ENCODE data around the gene TMEM132E. TPM values are rescaled to one million over a fixed set of nuclear protein-coding genes. Genes with fewer than 3 reads are reported as not detected.

TMEM132E gene
- total RNA-seq, 6 experiments from 2014 or later = not detected

GRCh38 chr17:34668206-34668605 lies 88.8 kb downstream of the TMEM132E start:
- Mint-ChIP-seq H3K27me3 (ENCODE audit: insufficient read depth) (peaks cover 5% of the 10 kb centered on the region), H3K4me3 (no peak overlapping the region), H3K4me1 (ENCODE audit: low read depth) (no peaks in the 10 kb centered on the region), H3K9me3 (peaks cover 7% of the 10 kb centered on the region), H3K36me3 (ENCODE audit: low read depth) (no peaks in the 10 kb centered on the region), H3K27ac (no peak overlapping the region)
- no peak for TF ChIP-seq CTCF (IDR thresholded peaks at IDR 0.05)
- no peak for DNase-seq

GRCh38 chr17:34669511-34669910 lies 90.1 kb downstream of the TMEM132E start:
- Mint-ChIP-seq H3K9me3 (peaks cover 14% of the 10 kb centered on the region), H3K4me1 (ENCODE audit: low read depth) (no peaks in the 10 kb centered on the region), H3K27ac (no peak overlapping the region), H3K27me3 (ENCODE audit: insufficient read depth) (peaks cover 5% of the 10 kb centered on the region), H3K36me3 (ENCODE audit: low read depth) (no peaks in the 10 kb centered on the region), H3K4me3 (no peak overlapping the region)
- no peak for DNase-seq
- TF ChIP-seq CTCF (IDR thresholded peaks at IDR 0.05) = no peak

GRCh38 chr17:34670618-34671017 lies 91.2 kb downstream of the TMEM132E start:
- no peaks in the 10 kb centered on the region for H3K4me1 Mint-ChIP-seq (ENCODE audit: low read depth)
- H3K36me3 Mint-ChIP-seq (ENCODE audit: low read depth) = no peaks in the 10 kb centered on the region
- peaks cover 23% of the 10 kb centered on the region for H3K9me3 Mint-ChIP-seq
- TF ChIP-seq CTCF (IDR thresholded peaks at IDR 0.05) = no peak
- no peak overlapping the region for H3K27ac Mint-ChIP-seq
- H3K4me3 Mint-ChIP-seq = no peak overlapping the region
- no peak for DNase-seq
- peaks cover 2% of the 10 kb centered on the region for H3K27me3 Mint-ChIP-seq (ENCODE audit: insufficient read depth)

- Mint-ChIP-seq H3K4me1 (ENCODE audit: low read depth) (no peaks in the 10 kb centered on the region), H3K36me3 (ENCODE audit: low read depth) (no peaks in the 10 kb centered on the region), H3K27me3 (ENCODE audit: insufficient read depth) (no peaks in the 10 kb centered on the region; the same call in none of the 2 replicates), H3K4me3 (no peak overlapping the region), H3K27ac (no peak overlapping the region), H3K9me3 (peaks cover 25% of the 10 kb centered on the region)
- no peak for DNase-seq
- no peak for TF ChIP-seq CTCF (IDR thresholded peaks at IDR 0.05)
These were observed 91.8 kb downstream of the TMEM132E start for GRCh38 chr17:34671191-34671590.

- H3K4me1 Mint-ChIP-seq (ENCODE audit: low read depth) = no peaks in the 10 kb centered on the region
- TF ChIP-seq CTCF (IDR thresholded peaks at IDR 0.05) = no peak
- H3K27me3 Mint-ChIP-seq (ENCODE audit: insufficient read depth) = no peaks in the 10 kb centered on the region; the same call in none of the 2 replicates
- no peak overlapping the region for H3K4me3 Mint-ChIP-seq
- no peak for DNase-seq
- H3K27ac Mint-ChIP-seq = no peak overlapping the region
- peaks cover 36% of the 10 kb centered on the region for H3K9me3 Mint-ChIP-seq
- H3K36me3 Mint-ChIP-seq (ENCODE audit: low read depth) = no peaks in the 10 kb centered on the region
These were observed 92.9 kb downstream of the TMEM132E start for GRCh38 chr17:34672176-34672785.
